Tibial artery (tissue), 4 donors: ENCODE data around the gene NHSL1.

Experiments used
- DNase-seq, 2 donors: peaks; one replicate each; pipeline ENCODE4 v3.0.0-alpha.2; 2019
- H3K27ac ChIP-seq, 2 donors: fragments of 200-600 bp; sonication (generic) in 1 of 2; 1 replicate in 1 of 2; 2 replicates in 1 of 2; pipeline ENCODE4 v1.5.1; 2018 to 2019; ENCODE audit warnings: mild to moderate bottlenecking in 1 of 2
- H3K27me3 ChIP-seq, 2 donors: fragments of 200-600 bp; sonication (generic) in 1 of 2; one replicate each; pipeline versions ENCODE4 v1.5.1 to v1.6.0; 2016 to 2019
- H3K36me3 ChIP-seq, 3 donors: fragments of 200-600 bp; sonication (generic) in 2 of 3; one replicate each; pipeline ENCODE4 v1.5.1; 2016 to 2019; ENCODE audit warnings: mild to moderate bottlenecking in 2 of 3
- H3K4me1 ChIP-seq, 4 donors: fragments of 200-600 bp; sonication (generic) in 2 of 4; 1 replicate in 3 of 4; 2 replicates in 1 of 4; pipeline ENCODE4 v1.5.1; 2016 to 2019
- H3K4me3 ChIP-seq, 2 donors: fragments of 200-600 bp; sonication (generic) in 1 of 2; 1 replicate in 1 of 2; 2 replicates in 1 of 2; pipeline ENCODE4 v1.5.1; 2018 to 2019; ENCODE audit warnings: mild to moderate bottlenecking in 2 of 2
- H3K9me3 ChIP-seq, 3 donors: fragments of 200-600 bp; sonication (generic) in 1 of 3; one replicate each; pipeline ENCODE4 v1.5.1; 2016 to 2019
- intact Hi-C: fragments of 100-400 bp; cut with DNase I; formaldehyde crosslinking; loops from one replicate; pipeline ENCODE4 v1.15.0; 2023; ENCODE audit warnings: low total_unique reads
- TF ChIP-seq, protein P1 (sequence below), 2 experiments: fragments of 200-600 bp in 1 of 2; fragments of 450-650 bp in 1 of 2; IDR thresholded peaks; one replicate each; pipeline ENCODE4 v1.5.1; 2017 to 2019; ENCODE audit warnings: antibody characterized with exemption in 2 of 2, mild to moderate bottlenecking in 1 of 2, moderate library complexity in 1 of 2

Gene NHSL1

DNA sequence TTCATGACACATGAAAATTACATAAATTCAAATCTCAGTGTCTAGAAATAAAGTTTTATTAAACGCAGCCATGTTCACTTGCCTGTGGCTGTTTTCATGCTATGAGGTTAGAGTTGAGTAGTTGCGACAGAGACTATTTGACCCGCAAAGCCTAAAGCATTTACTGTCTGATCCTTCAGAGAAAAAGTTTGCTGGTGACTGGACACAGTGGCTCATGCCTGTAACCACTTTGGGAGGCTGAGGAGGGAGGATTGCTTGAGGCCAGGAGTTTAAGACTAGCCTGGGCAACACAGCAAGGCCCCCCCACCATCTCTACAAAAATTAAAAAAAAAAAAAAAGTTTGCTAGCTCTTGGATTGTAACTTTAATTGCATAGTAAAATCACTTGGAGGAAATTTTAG, 112.4 kb downstream of the NHSL1 start:
- Histone ChIP-seq H3K27ac (no peak overlapping the region), H3K36me3 (no peaks in the 10 kb centered on the region), H3K4me3 (no peak overlapping the region), H3K4me1 (no peaks in the 10 kb centered on the region), H3K27me3 (peaks cover 0 to 3% of the 10 kb centered on the region in 2 donors), H3K9me3 (no peaks in the 10 kb centered on the region)
- DNase-seq, result no peak
- intact Hi-C loops, result no loop called here
- TF ChIP-seq, protein P1, sequence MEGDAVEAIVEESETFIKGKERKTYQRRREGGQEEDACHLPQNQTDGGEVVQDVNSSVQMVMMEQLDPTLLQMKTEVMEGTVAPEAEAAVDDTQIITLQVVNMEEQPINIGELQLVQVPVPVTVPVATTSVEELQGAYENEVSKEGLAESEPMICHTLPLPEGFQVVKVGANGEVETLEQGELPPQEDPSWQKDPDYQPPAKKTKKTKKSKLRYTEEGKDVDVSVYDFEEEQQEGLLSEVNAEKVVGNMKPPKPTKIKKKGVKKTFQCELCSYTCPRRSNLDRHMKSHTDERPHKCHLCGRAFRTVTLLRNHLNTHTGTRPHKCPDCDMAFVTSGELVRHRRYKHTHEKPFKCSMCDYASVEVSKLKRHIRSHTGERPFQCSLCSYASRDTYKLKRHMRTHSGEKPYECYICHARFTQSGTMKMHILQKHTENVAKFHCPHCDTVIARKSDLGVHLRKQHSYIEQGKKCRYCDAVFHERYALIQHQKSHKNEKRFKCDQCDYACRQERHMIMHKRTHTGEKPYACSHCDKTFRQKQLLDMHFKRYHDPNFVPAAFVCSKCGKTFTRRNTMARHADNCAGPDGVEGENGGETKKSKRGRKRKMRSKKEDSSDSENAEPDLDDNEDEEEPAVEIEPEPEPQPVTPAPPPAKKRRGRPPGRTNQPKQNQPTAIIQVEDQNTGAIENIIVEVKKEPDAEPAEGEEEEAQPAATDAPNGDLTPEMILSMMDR (IDR thresholded peaks at IDR 0.05), result no peak

DNA sequence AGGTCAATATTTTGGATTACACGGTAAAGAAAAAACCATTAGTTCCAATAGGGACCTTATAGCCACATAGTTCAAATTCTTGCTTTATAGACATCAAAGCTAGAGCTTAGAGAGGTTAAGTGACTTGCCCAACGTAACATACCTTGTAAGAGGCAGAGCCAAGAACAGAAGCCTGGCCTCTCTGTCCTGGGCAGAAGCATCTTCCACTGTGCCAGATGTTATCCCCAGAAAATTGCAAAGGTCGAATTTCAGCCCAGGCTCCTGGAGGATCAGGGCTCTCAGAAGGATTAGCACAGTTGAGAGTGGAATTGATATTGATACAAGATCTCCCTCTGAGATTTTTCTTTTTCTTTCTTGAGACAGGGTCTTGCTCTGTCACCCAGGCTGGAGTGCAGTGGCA, 115.5 kb downstream of the NHSL1 start:
- H3K4me3 ChIP-seq, result no peak overlapping the region
- H3K4me1 ChIP-seq, result no peaks in the 10 kb centered on the region
- H3K9me3 ChIP-seq, result no peaks in the 10 kb centered on the region
- no peak for DNase-seq
- intact Hi-C loops, result no loop called here
- TF ChIP-seq, protein P1 (IDR thresholded peaks at IDR 0.05), result no peak
- peaks cover 0 to 3% of the 10 kb centered on the region in 2 donors for H3K27me3 ChIP-seq
- H3K36me3 ChIP-seq, result no peaks in the 10 kb centered on the region
- no peak overlapping the region for H3K27ac ChIP-seq

GRCh38 chr6:138382498-138383265, 116.6 kb downstream of the NHSL1 start:
- no peak for DNase-seq
- Histone ChIP-seq H3K36me3 (no peaks in the 10 kb centered on the region), H3K4me1 (no peaks in the 10 kb centered on the region), H3K9me3 (no peaks in the 10 kb centered on the region), H3K4me3 (no peak overlapping the region), H3K27me3 (peaks cover 0 to 3% of the 10 kb centered on the region in 2 donors), H3K27ac (no peak overlapping the region)
- TF ChIP-seq, protein P1 (IDR thresholded peaks at IDR 0.05), result no peak
- intact Hi-C loops, result no loop called here

GRCh38 chr6:138378463-138378862, 120.8 kb downstream of the NHSL1 start:
- Histone ChIP-seq H3K27me3 (peaks cover 0 to 3% of the 10 kb centered on the region in 2 donors), H3K4me1 (no peaks in the 10 kb centered on the region), H3K36me3 (no peaks in the 10 kb centered on the region), H3K27ac (no peak overlapping the region), H3K4me3 (no peak overlapping the region), H3K9me3 (no peaks in the 10 kb centered on the region)
- intact Hi-C loops, result no loop called here
- DNase-seq, result no peak
- TF ChIP-seq, protein P1 (IDR thresholded peaks at IDR 0.05), result no peak

DNA sequence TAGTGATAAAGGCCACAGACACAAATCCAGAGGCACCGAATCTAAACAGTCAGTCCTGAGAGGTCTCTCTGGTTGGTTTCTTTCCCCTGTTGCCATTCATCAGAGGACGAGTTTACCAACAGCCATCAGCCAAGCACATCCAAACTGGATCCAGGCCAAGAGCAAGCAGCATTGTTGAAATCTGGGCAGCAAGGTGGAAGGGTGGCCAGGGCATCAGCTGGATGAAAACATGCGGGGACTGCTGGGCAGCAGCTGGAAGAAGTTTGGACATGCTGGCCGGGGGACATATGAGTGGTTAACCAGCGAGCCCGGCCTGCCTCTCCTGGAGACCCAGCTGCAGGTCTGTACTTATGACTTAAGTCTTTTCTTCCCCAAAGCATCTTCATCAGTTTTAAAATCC, 121.5 kb downstream of the NHSL1 start, which contains the start of gene SMIM28:
Gene SMIM28 (plus strand): TSS at position 62 of the 400 bp plus-strand sequence. CDS start 168 bp downstream, at position 230.
- no peaks in the 10 kb centered on the region for H3K9me3 ChIP-seq
- intact Hi-C loops, result no loop called here
- TF ChIP-seq, protein P1 (IDR thresholded peaks at IDR 0.05), result no peak
- peaks cover 0 to 3% of the 10 kb centered on the region in 2 donors for H3K27me3 ChIP-seq
- no peak for DNase-seq
- no peaks in the 10 kb centered on the region for H3K36me3 ChIP-seq
- H3K4me1 ChIP-seq, result no peaks in the 10 kb centered on the region
- no peak within 1 kb of the TSS for H3K4me3 ChIP-seq
- no peak within 1 kb of the TSS for H3K27ac ChIP-seq
